ENCODE measurements around the gene EEF1A2. TPM values are rescaled to one million over a fixed set of nuclear protein-coding genes. Genes with fewer than 3 reads are reported as not detected.

Gene EEF1A2
- total RNA-seq, 4 donors from 2014 or later: not detected

- Histone ChIP-seq H3K27me3 (peaks cover 0 to 90% of the 10 kb centered on the region in 2 donors), H3K4me3 (no peak overlapping the region), H3K36me3 (no peaks in the 10 kb centered on the region), H3K9me3 (no peaks in the 10 kb centered on the region), H3K27ac (no peak overlapping the region), H3K4me1 (peaks cover 0 to 16% (median 5%) of the 10 kb centered on the region in 4 donors)
- 59 to 73% methylated on average over 14 to 17 of the region's 22 CpGs for WGBS, 2 donors
- TF ChIP-seq CTCF (IDR thresholded peaks at IDR 0.05) (no peak), POLR2A (IDR thresholded peaks at IDR 0.05) (no peak), EP300 (IDR thresholded peaks at IDR 0.05) (no peak)
- no peak for DNase-seq (ENCODE audit: low spot score in 2 of 2)
These were observed 29.7 kb downstream of the EEF1A2 start for GRCh38 chr20:63469019-63469712.

- Histone ChIP-seq H3K36me3 (no peaks in the 10 kb centered on the region), H3K9me3 (no peaks in the 10 kb centered on the region), H3K4me3 (no peak overlapping the region), H3K27ac (no peak overlapping the region), H3K4me1 (peaks cover 0 to 16% (median 5%) of the 10 kb centered on the region in 4 donors), H3K27me3 (peaks cover 0 to 90% of the 10 kb centered on the region in 2 donors)
- TF ChIP-seq CTCF (IDR thresholded peaks at IDR 0.05) (no peak), EP300 (IDR thresholded peaks at IDR 0.05) (no peak), POLR2A (IDR thresholded peaks at IDR 0.05) (no peak)
- no peak for DNase-seq (ENCODE audit: low spot score in 2 of 2)
- 79 to 82% methylated on average over 5 to 12 of the region's 12 CpGs for WGBS, 2 donors
These were observed 30.5 kb downstream of the EEF1A2 start for GRCh38 chr20:63468421-63468820.

GRCh38 chr20:63467294-63468083 lies 31.4 kb downstream of the EEF1A2 start:
- Histone ChIP-seq H3K27me3 (peaks cover 0 to 93% of the 10 kb centered on the region in 2 donors), H3K27ac (no peak overlapping the region), H3K36me3 (no peaks in the 10 kb centered on the region), H3K4me1 (peaks cover 0 to 12% (median 5%) of the 10 kb centered on the region in 4 donors), H3K4me3 (no peak overlapping the region), H3K9me3 (no peaks in the 10 kb centered on the region)
- 64 to 69% methylated on average over 12 to 19 of the region's 19 CpGs for WGBS, 2 donors
- no peak for DNase-seq (ENCODE audit: low spot score in 2 of 2)
- TF ChIP-seq CTCF (IDR thresholded peaks at IDR 0.05) (no peak), EP300 (IDR thresholded peaks at IDR 0.05) (no peak), POLR2A (IDR thresholded peaks at IDR 0.05) (no peak)

- H3K27me3 ChIP-seq: peaks cover 0 to 94% of the 10 kb centered on the region in 2 donors
- TF ChIP-seq POLR2A (IDR thresholded peaks at IDR 0.05) (no peak), CTCF (IDR thresholded peaks at IDR 0.05) (no peak)
- H3K4me3 ChIP-seq: no peak overlapping the region
- 75 to 80% methylated on average over 7 to 17 of the region's 17 CpGs for WGBS, 2 donors
- no peak for DNase-seq (ENCODE audit: low spot score in 2 of 2)
- H3K4me1 ChIP-seq: peaks cover 0 to 8% (median 3%) of the 10 kb centered on the region in 4 donors
- H3K9me3 ChIP-seq: no peaks in the 10 kb centered on the region
- no peak overlapping the region for H3K27ac ChIP-seq
- H3K36me3 ChIP-seq: no peaks in the 10 kb centered on the region
These were observed 32.0 kb downstream of the EEF1A2 start for GRCh38 chr20:63466861-63467260.

Measured in tibial nerve (tissue), 4 donors.